22Rv1 (cell line): Measurements from ENCODE around the gene USH2A.

ENCODE experiments used
- ZFX ChIP-seq: fragments of 450-650 bp; IDR thresholded peaks from 2 replicates; pipeline ENCODE4 v1.6.1; 2017; ENCODE audit warnings: antibody characterized with exemption, borderline replicate concordance
- TF ChIP-seq, protein P1 (sequence below): fragments of 450-650 bp; IDR thresholded peaks from 2 replicates; pipeline ENCODE4 v1.5.1; 2017; ENCODE audit warnings: mild to moderate bottlenecking

DNA sequence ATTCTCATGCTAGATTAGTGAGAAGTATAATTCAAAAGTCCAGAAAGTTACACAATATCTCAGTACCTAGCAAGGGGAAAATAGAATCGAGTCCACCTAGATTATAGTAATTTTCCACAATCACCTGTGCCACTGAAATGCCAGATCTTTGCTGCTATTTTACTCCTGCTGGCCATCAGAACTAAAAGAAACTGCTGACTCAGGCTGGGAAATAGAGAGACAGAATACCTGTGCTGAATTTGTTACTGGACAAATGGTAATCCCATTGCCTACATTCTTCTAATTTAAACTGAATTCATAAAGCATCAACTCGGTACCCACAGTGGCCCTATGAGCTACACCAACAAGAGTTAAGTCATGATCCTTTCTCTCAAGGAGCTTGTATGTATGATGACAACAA, 55.0 kb downstream of the USH2A start:
- TF ChIP-seq, protein P1, sequence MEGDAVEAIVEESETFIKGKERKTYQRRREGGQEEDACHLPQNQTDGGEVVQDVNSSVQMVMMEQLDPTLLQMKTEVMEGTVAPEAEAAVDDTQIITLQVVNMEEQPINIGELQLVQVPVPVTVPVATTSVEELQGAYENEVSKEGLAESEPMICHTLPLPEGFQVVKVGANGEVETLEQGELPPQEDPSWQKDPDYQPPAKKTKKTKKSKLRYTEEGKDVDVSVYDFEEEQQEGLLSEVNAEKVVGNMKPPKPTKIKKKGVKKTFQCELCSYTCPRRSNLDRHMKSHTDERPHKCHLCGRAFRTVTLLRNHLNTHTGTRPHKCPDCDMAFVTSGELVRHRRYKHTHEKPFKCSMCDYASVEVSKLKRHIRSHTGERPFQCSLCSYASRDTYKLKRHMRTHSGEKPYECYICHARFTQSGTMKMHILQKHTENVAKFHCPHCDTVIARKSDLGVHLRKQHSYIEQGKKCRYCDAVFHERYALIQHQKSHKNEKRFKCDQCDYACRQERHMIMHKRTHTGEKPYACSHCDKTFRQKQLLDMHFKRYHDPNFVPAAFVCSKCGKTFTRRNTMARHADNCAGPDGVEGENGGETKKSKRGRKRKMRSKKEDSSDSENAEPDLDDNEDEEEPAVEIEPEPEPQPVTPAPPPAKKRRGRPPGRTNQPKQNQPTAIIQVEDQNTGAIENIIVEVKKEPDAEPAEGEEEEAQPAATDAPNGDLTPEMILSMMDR = no peak
- TF ChIP-seq ZFX = no peak
